Activated CD4-positive, alpha-beta T cell treated with anti-CD3 and anti-CD28 coated beads, Interleukin-10, Interleukin-2, amounts not matched to agents 100 ng/mL and 50 ng/mL, durations not matched to agents 16 hours and 8 hours (primary cell): ENCODE results near the gene NAA38.

ENCODE experiments used
- DNase-seq: peaks from one replicate; pipeline ENCODE4 v3.0.0-alpha.2; 2020

The NAA38 gene, protein sequence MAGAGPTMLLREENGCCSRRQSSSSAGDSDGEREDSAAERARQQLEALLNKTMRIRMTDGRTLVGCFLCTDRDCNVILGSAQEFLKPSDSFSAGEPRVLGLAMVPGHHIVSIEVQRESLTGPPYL

DNA sequence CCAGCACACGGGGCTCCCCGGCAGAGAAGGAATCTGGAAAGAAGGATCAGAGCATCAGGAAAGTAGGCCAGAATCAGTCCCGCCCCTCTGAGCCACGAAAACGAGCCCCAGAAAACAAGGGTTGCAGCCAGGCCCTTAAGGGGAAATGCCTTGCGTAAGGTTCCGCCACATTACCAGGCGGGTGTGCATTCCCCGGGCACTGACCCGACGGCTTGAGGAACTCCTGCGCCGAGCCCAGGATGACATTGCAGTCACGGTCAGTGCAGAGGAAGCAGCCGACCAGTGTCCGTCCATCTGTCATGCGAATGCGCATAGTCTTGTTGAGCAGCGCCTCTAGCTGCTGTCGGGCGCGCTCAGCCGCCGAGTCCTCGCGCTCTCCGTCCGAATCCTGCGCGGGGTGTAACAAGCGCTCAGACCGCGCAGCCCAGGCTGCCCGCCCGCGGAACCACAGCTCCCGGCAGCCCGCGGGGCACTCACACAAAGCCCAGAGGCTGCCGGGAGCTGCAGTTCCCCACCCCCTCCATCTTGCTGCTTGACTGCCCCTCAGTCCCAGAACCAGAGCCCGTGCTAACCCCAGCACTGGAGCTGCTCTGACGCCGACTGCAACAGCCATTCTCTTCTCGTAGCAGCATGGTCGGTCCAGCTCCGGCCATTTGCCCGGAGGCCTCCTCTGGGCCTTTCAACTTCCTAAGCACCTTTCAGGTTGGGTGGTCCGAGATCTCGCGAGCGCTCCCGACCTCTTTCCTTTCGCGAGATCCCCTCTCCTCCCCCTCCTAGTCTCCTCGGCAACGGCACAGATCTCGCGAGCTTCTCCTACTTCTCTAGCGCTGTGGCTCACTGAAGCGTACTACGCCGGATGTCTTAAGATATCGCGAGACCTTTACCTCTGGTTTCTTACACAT is at the start of gene NAA38:
Gene NAA38, minus strand, starts transcription at position 749 of the 902 bp plus-strand sequence. Its CDS starts 96 bp downstream, at position 653.
- peak; percentile 98 for DNase-seq

DNA sequence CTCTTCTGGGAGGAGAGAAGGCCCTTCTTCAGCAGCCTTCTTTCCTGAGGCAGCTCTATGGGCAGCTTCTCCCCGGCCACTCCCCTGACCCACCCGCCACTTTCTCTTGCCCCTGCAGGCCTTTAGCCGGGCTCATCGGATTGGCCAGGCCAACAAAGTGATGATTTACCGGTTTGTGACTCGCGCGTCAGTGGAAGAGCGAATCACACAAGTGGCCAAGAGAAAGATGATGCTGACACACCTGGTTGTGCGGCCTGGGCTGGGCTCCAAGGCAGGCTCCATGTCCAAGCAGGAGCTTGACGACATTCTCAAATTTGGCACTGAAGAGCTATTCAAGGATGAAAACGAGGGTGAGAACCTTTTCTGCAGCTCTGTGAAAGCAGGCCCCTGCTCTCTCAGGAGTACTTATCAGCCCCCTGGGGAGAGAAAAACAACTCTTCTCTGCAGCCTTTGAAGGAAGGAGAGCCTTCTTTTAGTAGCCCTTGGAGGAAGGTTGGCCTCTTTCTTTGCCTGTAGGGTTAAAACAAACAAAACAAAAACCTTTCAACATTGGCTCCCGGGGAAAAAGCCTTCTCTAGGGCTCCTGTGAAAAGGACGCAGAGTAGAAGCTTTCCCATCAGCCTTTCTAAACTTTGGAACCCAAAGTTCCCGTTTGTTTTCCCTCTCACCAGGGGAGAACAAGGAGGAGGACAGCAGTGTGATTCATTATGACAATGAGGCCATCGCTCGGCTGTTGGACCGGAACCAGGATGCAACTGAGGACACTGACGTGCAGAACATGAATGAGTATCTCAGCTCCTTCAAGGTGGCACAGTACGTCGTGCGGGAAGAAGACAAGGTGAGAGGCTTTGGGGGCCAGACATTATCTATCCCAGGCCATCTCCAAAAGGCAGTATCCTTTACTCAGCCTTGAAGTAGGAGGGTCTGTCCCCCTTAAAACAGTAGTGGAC is 46.1 kb upstream of the NAA38 start:
- DNase-seq: no peak

DNA sequence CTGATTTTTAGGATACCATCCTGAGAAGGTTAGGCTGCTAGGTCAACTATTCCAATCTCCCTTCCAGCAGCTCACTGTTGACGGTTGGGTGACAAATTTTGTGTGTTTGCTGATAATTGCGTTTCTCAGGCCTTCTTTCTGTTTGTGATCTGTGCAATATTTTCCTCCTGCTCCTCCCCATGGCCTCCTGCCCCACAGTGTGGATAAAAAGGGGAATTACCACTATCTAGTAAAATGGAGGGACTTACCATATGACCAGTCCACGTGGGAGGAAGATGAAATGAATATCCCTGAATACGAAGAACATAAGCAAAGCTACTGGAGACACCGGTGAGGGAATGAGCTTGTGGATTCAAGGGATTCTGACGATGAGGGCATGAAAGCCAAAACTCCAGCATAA is 40.4 kb upstream of the NAA38 start:
- no peak for DNase-seq

DNA sequence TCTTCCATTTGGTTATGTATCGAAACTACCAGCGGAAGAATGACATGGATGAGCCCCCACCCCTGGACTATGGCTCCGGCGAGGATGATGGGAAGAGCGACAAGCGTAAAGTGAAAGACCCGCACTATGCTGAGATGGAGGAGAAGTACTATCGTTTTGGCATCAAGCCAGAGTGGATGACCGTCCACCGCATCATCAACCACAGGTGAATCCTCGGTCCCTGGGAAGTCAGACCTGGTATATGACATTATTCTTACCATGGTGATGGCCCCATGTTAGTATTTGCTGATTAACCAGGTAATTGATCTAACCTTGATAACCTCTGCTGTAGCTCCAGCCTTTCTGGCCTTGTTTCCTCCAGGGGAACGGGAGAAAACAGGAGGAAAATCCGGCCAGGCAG is 39.7 kb upstream of the NAA38 start:
- DNase-seq: no peak

DNA sequence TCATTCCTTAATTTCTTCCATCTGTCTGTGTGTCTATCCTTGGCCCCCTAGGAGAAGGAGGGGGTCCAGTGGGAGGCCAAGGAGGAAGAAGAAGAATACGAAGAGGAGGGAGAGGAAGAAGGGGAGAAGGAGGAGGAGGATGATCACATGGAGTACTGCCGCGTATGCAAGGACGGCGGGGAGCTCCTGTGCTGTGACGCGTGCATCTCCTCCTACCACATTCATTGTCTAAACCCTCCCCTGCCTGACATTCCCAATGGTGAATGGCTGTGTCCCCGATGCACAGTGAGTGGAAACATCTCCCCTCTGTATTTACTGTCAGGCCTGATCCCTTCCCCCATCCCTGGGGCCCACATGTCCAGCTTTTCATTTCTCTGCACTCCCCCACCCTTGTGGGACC is 37.5 kb upstream of the NAA38 start:
- DNase-seq: no peak

DNA sequence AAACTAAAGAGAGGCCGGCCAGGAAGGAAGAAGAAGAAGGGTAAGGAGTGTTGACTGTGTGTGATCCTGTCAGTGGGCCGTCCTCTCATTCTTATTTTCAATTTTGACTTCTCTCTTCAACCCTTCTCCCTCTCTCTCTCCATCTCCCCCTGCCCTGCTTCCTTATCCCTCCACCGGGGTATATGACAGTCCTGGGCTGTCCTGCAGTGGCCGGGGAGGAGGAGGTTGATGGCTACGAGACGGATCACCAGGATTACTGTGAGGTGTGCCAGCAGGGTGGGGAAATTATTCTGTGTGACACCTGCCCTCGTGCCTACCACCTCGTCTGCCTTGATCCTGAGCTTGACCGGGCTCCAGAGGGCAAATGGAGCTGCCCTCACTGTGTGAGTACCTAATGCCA is 36.9 kb upstream of the NAA38 start:
- DNase-seq: no peak

DNA sequence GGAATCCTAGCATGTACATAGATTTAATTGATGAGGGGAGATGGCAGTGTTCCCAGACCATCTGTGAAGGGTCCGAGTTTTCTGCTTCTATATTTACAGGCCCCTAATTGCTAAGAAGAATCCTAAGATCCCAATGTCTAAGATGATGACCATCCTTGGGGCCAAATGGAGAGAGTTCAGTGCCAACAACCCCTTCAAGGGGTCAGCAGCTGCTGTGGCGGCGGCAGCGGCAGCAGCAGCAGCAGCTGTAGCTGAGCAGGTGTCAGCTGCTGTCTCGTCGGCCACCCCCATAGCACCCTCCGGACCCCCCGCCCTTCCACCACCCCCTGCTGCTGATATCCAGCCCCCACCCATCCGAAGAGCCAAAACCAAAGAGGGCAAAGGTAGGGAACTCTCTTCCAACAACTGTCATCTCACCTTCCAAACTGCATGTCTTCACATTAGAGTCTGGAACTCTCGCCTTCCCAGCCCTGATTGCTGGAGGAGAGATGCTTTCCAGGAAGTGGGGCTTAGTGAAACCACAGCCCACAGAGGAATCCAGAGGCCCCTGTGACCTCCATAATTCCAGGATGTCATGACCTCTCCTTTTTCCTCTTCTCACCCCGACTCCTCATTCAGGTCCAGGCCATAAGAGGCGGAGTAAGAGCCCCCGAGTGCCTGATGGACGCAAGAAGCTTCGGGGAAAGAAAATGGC is 36.0 kb upstream of the NAA38 start:
- no peak for DNase-seq

DNA sequence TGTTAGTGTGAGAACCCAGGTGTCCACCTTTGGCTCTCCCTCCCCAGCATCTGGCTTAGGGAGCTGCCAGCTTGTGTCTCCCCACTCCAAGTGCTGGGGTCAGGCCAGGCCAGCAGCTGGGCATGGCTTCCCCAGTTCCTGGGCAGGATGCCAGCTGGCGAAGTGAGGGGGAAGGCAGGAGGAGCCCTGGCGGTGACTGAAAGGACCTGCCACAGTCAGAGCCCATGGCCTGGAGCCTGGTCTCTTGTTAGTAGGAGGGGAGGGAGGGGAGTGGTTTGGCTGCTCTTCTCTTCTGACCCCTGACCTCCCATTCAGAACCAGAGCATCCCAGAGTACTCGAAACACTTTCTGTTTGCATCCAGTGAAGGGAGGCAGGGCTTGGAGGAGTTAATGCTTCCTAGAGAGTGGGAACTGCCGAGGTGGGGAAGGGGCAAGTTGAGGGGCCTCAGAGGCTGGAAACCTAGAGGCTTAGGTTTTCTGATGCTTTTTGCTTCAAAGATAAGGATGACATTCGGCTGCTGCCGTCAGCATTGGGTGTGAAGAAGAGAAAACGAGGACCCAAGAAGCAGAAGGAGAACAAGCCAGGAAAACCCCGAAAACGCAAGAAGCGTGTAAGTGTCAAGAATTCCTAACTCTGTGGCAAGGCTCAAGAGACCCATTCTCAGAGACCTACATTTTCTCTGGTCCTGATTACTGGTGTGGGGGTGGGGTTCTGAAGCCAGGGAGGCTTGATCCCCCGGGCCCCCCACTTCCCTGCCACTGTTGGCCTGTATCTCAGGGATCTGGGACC is 32.0 kb upstream of the NAA38 start:
- peak; percentile 34 for DNase-seq

DNA sequence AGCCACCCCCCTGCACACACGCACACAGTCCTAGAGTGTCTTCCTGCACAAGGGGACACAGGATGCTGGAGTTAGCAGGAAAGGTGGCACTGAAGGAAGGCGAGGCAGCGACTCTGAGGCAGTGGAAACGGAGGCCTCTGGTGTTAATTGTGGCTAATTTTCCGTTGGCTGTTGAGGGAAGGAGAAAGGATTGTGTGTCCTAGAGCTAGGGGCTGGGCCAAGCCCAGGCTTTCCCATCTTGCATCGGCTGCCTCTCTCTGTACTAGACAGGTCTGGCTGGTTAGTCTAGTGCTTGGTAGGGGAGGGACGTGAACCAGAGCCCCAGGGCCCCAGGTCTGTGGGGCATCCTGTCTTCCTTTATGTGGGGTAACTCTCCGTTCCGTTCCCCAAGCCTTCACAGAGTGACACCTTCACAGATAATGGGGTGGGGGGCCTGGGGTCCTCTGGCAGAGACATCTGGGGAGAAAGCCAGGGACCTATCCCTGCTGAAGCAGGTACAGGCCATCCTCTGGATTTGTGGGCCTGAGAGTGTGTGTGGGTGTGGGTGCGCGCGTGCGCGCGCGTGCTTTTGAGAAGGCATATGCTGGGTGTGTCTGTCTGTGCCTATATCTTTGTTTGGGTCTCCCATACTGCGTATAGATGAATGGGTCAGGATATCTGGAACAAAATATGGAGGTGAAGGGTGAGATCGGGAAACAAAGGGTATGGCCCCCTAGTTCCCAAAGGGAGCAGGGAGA is 31.0 kb upstream of the NAA38 start, which contains the start of gene CHD3:
Gene CHD3, plus strand, starts transcription at position 606 of the 737 bp plus-strand sequence. CDS start 212 bp downstream, outside the sequence.
- DNase-seq: peak; percentile 66

DNA sequence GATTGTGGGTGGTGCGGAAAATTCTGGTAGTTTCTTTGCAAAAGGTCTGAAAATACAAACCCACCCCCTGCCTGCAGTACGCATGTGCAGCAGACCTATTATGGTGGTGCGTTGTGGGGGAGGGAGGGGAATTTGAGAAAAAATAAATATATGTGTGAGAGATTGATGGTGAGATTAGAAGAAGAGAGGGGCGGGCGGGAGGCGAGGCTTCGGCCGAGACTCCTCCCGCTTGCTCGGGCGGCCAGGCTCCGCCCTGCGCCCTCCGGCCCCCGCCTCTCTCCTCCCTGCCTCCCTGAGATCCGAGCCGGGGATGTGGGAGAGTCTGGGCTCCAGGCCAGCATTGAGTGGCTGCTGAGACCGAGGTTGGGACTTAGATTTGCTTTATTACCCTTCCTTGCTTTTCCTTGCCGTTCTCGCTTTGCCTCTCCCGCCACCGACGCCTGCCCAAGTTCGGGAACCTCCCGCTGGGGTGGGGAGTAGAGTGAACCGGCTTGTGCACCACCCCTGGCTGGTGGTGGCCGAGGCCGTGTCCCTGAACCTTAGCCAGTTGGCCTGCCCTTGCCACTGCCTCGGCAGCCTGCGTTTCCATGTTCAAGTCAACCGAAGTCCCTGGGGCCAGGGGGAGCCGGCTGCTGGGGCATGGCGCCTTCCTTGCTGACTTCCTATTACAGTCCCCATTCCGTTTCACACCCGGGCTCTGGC is 30.3 kb upstream of the NAA38 start:
- peak; percentile 94 for DNase-seq

DNA sequence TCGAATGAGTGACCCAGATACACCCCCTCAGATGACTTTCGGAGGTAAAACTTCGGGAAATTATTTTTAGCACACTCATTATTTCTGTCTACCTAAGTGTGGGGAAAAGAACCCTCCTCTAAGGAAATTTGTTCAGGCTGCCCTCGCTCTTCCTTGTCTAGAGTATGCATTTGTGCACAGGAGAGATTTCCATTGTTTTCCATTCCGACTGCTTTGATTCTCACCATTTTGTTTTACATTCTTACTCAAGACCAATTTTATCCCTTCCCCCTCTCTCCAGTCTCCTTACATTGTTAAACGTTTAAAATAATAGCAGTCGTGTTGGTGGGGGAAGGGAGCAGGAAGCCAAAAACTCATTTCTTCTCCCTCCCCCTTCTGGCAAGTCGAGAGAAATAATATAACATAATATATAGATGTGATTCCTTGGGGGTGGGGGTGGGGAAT is 29.7 kb upstream of the NAA38 start:
- no peak for DNase-seq

DNA sequence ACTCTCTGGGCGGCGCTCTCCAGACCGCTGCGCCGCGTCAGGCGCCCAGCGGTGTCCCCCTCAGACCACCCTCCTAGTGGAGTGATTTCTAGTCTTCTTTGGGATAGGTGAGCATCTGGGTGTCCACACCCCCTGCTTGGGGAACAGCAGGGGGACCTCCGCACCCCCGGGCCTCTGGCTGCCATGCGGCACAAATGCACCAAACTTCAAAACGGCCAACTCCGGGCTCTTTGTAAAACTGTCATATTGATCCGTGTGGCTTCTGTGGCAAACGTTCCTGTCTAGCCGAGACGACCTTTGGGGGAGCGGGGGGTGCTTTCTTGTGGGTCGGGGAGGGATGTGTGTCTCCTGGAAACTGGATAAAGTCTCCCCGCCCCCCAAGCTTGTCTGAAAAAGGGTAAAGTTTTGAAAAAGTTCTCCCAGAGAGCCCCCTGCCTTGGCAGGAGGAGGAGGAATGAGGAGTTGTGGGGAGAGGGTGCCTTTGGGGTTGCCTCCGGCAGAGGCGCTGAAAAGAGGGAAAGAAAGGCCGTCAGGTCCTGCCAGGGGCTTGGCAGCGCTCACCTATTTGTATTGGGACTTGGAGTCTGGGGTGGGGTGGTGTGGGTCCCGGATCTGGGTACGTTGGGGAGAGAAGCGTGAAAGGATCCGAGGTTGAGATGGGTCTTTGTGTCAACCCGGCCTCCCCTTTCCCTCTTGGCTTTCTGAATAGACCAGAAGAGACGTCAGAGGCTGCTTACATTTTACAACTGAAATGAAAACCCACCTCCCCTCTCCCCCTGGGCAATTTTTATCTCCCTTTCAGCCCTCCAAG is 29.1 kb upstream of the NAA38 start:
- peak; percentile 67 for DNase-seq

DNA sequence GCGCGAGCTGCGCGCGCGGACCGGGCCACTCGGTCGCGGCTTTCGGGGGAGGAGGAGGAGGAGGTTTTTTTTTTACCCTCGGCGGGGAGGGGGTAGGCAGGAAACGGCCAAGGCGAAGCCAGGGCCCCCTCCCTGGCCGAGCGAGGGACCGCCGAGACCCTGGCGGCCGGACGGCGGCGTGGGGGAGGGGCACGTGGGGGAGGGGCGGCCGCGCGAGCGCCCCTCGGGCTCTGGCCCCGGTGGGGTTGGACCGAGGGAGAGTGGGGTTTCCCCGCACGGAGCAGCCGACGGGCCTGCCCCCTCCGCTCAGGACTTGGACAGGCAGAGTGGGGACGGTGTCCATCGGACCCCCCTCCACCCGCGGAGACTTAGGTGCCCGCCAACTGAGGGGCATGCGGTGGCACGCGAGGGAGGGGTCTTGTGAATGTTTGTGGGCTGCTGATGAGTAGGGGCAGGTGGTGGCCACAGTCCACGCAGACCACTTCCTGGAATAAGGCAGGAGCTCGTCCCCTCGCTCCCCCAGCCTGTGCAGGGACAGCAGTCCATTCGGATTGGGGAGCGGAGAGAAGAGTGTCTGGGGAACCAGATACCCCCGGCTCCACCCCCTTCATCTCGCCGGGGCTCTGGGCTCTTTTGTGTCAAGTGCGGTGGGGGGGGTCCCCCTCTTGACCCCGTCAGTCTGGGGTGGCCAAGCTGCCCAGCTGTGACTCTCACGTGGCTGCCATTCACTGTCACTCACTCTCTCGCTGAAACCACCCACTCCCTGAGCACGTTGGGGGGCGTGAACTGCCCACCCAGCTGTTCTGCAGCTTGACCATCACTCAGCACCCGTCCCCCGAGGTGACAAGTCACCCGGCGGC is 28.2 kb upstream of the NAA38 start:
- DNase-seq: peak; percentile 54

DNA sequence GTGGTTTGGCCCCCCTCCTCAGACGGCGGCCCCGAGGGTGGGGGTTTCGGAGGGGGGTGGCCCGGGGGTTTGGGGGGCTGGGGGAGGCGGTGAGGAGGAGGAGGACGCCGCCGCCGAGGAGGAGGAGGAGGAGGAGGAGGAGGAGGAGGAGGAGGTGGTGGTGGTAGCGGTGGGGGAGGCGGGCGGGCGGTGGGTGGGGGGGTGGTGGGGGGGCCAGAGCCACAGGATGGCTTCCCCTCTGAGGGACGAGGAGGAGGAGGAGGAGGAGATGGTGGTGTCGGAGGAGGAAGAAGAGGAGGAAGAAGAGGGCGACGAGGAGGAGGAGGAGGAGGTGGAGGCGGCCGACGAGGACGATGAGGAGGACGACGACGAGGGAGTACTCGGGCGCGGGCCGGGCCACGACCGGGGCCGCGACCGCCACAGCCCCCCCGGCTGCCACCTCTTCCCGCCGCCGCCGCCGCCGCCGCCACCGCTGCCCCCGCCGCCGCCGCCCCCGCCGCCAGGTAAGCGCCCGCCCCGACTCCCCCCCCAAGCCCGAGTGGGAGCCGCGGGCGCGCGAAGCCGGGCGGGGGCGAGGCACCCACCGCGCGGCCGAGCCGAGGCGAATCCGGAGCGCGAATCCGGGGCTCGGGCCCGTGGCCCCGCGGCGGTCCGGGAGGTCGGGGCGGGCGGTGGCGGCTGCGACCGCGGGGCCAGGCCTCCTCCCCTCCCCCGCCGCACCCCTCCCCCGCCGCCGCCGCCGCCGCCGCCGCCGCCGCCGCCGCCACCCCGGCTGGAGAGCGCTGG is 27.4 kb upstream of the NAA38 start:
- DNase-seq: peak; percentile 39

DNA sequence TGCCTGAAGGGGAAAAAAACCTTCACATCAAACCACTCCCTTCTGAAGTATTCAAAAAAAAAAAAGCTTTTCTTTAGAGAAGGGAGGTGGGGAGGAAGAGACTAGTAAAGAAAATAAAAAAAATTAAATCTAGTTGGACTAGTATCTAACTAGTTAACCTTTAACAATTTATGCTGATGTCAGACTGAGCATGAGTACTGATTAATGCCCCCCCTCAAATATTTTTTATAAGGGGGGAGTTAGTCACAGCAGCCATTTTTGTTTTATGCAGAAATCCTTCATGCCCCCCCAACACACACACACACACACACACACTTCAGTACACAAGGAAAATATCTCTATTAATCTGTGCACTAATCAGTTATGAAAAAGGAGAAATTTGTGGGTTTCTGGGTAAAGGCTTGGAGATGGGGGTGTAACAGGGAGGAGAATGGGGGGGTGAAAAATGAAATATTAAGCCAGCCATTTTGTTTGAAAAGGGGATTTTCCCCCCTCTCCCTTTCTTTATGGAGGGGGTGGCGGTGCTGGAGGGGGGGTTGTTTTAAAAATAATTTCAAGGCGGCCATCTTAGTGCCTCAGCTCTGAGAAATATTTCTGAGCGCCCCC is 26.5 kb upstream of the NAA38 start:
- no peak for DNase-seq

DNA sequence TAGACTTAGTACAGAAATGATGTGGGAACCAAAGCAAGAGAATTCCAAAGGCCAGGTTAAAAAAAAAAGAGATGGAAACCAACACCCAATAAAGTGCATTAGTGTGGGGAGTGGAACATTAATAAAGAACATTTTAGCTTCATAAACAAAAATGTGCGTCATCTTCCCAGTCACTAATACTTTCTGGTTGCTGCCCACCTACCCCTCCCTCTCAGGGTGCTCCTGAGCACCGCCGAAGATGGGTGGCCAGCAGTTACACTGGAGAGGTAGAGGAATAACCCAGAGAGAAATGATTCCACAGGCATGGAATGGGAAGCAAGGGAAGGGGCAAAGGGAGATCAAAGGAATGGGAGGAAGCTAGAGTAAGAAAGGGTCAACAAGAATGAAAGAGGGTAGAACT is 25.3 kb upstream of the NAA38 start:
- no peak for DNase-seq

DNA sequence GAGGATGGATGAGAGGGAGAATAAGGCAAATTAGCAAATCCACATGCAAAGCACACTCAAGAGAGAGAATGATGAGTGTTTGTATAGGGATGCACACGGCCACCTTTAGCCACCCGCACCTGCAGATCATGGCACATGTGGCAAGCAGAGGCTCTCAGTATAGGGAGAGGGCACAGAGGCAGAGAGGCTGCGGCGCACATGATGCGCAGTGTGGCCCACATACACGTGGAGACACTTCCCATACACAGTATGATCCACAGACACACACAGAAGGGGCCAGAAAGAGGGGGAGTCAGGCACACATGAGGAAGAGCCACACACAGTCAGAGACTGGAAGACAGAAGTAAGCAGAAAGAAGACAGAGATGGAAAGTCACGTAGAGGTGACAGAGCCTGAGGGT is 24.7 kb upstream of the NAA38 start:
- DNase-seq: no peak
